ENCODE data around the gene MPL.
A peak's percentile ranks its signal among the peaks of the same experiment; 100 is the strongest.

MPL gene

GRCh38 chr1:43327549-43328292 lies 9.9 kb upstream of the MPL start:
- no peak for DNase-seq

DNA sequence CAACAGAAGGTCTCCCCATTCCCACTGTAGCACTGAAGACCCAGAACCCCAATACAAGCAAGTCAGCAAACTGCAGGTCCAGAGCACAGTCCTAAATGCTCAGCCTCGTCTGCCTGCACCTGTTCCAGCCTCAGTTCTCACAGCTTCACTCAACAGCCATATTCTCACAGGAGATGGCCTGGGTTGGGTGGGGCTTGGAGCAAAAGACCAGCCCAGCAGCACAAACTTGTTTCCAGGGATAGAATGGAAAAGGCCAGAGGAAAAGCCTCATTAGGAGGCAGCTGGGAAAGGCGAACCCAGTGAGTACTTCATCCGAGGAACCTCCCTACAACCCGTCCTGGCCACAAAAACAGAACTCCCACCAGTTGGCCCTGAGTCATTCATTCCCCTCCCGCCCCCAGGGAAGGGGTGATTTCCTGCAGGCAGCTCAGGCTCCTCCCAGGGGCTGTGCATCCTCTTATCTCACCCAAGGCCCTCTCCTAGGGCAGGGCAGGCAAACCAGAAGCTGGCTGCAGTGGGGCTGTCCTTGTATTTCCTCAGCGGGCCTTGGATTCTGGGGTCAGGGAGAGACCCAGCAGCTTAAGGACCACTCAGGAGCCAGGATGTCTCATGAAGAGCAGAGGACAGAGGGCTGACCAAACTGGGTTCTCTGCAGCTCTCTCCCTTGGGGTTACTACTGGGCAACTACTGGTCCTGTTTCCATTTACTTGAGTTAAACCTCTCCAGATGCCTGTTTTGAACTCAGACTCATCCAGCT lies 7.4 kb upstream of the MPL start:
- peak; percentile 53 to 71 for DNase-seq

DNA sequence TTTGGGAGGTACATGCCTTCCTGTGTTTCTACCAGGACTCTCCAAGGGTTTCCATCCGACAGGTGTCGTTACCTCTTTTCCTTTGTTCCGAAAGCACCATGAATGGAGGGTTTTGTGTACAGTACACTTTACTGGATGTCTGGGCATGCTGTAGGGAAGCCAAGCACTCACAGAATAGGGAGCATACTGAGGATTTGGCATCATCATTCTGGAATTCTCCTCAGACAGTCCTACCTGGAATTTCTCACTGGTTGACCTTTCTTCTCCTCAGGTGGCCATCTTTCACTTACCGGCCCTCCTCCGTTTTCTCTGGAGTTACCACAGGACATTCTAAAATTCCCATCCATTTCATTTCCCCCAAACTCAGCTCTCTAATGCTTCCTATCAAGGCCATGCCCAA lies 5.9 kb upstream of the MPL start:
- DNase-seq = no peak

GRCh38 chr1:43334453-43335205 lies 3.0 kb upstream of the MPL start:
- no peak for DNase-seq

GRCh38 chr1:43338001-43338400 lies 383 bp downstream of the MPL start:
- no peak for DNase-seq

DNA sequence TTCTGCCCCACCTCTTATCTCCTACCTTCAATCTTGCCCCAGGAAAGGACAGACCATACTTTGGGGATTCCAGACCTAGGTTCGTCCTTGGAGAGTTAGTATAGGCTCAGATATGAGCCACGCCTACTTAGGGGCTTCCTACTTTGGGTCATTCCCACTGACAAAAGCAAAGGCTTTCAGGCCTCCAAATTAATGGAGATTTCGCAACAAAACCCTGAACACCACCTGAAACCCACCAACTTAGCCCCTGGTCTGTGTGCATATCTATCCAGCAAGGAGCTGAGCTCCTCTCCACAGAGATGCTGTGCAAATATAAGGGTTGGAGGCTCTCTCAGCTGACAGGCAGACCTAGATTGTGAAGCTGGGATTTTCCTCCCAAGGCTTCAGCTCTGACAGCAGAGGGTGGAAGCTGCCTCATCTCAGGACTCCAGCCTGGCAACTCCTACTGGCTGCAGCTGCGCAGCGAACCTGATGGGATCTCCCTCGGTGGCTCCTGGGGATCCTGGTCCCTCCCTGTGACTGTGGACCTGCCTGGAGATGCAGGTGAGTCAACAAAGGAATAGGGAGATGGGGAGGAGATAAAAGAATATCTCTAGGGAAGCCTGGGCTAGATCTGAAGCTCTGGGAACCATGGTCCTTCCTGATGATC lies 2.1 kb downstream of the MPL start:
- DNase-seq = no peak

GRCh38 chr1:43340559-43340958 lies 2.9 kb downstream of the MPL start:
- DNase-seq = no peak

- no peak for DNase-seq
Measured at GRCh38 chr1:43344267-43344850, 6.7 kb downstream of the MPL start.

- DNase-seq = no peak
Measured at GRCh38 chr1:43345120-43345519, 7.5 kb downstream of the MPL start.

GRCh38 chr1:43346636-43347035 lies 9.0 kb downstream of the MPL start:
- DNase-seq = no peak

DNA sequence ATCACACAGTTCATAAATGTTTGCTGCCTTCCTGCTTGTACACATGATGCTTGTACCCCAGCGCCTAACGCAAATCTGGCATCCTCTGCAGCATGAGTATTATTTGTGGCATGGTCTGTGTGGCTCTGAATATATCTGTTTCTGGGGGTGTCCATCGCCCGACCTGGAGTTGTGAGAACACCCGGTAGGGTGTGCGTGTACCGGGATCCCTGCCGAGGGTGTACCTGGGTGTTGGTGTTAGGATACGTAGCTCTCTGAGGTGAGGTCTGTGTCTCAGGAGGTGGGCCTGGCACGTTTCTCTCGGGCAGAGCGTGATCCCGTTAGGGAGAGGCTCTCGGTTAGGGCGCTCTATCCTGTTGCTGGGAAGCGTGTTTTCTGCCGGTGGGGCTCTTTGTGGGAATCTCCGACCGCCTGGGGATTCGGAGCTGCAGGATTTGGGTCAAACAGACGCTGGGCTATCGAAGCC lies 10.8 kb downstream of the MPL start:
- DNase-seq = no peak

DNA sequence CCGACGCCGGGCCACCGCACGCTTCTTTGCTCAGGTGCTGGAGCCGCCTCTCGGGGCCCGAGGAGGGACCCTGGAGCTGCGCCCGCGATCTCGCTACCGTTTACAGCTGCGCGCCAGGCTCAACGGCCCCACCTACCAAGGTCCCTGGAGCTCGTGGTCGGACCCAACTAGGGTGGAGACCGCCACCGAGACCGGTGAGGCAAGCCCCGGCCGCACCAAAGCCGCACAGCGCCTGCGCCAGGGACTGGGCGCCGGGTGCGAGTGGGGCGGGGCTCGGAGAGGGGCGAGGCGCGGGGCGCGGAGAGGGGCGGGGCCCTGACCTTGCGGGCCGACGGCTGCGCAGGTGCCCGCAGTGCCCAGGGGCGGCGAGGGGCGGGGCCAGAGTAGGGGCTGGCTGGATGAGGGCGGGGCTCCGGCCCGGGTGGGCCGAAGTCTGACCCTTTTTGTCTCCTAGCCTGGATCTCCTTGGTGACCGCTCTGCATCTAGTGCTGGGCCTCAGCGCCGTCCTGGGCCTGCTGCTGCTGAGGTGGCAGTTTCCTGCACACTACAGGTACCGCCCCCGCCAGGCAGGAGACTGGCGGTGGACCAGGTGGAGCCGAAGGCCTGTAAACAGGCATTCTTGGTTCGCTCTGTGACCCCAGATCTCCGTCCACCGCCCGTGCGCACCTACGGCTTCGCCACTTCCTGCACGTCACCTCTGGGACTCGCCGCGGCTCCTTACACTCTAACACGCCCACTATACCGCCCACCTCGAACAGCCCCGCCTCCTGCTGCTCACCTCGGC lies 11.4 kb downstream of the MPL start:
- peak; percentile 18 to 34 for DNase-seq

GRCh38 chr1:43349594-43350306 lies 12.1 kb downstream of the MPL start:
- DNase-seq = no peak

GRCh38 chr1:43350976-43351375 lies 13.4 kb downstream of the MPL start:
- no peak for DNase-seq

DNA sequence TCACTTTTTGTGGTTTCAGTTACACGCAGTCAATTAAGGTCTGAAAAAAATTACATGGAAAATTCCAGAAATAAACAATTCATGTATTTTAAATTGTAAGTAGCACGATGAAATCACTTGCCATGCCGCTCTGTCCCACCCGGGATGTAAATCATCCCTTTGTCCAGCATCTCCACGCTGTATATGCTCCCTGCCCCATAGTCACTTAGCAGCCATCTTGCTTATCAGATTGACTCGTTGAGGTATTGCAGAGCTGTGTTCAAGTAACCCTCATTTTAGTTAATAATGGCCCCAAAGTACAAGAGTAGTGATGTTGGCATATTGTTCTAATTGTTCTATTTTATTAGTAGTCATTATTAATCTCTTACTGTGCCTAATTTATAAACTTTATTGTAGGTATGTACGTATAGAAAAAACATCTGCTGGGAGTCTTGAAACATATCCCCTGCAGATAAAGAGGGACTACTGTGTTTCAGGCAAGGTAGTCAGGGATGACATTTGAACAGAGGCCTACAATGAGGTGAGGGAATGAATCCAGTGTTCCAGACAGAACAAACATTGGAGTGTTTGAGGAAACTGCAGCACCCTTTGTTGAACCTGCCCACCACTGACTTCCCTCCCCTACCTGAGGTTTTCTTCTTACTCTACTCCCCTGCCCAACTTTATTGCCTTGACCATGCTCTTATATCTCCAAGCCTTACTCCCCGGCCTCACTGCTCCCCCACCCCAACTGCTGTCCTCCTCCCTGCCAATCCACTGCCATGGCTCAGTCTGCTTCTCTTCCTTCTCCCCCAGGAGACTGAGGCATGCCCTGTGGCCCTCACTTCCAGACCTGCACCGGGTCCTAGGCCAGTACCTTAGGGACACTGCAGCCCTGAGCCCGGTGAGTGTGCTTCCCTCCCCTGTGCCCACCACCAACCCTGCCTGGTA lies 14.1 kb downstream of the MPL start:
- no peak for DNase-seq

DNA sequence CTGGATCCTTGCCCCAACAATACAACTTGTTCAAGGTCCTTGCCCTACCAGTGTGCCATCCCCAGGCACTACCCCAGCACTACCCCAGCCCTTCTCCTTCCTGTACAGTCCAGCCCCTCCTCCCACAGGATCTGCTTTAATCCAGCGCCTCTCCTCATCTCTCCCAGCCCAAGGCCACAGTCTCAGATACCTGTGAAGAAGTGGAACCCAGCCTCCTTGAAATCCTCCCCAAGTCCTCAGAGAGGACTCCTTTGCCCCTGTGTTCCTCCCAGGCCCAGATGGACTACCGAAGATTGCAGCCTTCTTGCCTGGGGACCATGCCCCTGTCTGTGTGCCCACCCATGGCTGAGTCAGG lies 14.7 kb downstream of the MPL start:
- no peak for DNase-seq

GRCh38 chr1:43352881-43353280 lies 15.3 kb downstream of the MPL start:
- DNase-seq = no peak

- DNase-seq = no peak
Measured at GRCh38 chr1:43354471-43354870, 16.9 kb downstream of the MPL start.

- no peak for DNase-seq
Measured at GRCh38 chr1:43354936-43355335, 17.3 kb downstream of the MPL start.

GRCh38 chr1:43357251-43357650 lies 19.6 kb downstream of the MPL start:
- no peak for DNase-seq

Data from stimulated activated CD4-positive, alpha-beta T cell treated with anti-CD3 and anti-CD28 coated beads, Interleukin-4, amount 100 ng/mL, for 4 hours (primary cell).